GM18517 (cell line): ENCODE data around the gene HAUS7.
A peak's percentile ranks its signal among the peaks of the same experiment; 100 is the strongest.
"Not testable (repeated sequence)": the region's sequence is repeated elsewhere in the genome, so short reads cannot be mapped to it uniquely, and the experiment has no call there.

ENCODE experiments used
- ATAC-seq: cut with Tn5 transposase; IDR thresholded peaks from one replicate; pipeline ENCODE4 v1.9.1; 2021; ENCODE audit warnings: mild to moderate bottlenecking, moderate library complexity; ENCODE audit not compliant: unreplicated experiment

The HAUS7 gene

DNA sequence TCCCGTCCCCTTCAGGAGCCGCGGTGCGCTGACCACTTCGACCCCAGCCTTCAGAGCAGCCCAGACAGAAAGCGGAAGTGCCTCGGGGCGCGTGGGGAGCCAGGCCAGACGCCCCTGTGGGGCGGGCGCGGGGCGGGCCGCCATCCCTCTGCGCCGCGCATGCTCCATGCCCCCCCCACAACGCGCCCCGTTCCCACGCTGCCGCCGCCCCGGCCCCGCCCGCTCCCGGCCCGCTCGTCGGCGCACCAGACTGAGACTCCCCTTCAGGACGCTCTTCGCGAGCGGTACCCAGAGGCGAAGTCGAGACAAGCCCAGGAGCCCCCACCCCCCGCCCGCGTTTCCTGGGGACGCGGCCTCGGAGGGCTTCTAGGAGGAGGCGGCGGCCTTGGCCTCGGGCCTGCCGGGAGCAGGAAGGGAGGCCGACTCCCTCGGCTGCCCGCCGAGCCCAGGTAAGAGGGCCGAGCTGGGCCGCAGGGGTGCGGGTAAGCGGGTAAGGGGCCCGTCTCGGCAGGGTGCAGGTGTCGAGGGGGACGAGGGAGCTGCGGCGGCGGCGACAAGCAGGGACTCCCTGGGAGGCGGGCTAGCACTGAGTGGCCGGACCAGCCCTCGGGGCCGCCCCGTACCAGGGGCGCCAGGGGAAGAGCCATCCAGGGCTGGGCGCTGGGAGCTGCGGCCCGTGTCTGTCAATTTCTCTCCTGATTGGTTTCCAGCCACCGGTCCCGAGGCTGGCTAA is 59.0 kb downstream of the HAUS7 start, which contains the start of gene ZFP92:
TSS of gene ZFP92 (plus strand) at position 218 of the 733 bp plus-strand sequence. CDS start 6,851 bp downstream, outside the sequence.
- ATAC-seq, result peak; percentile 37

DNA sequence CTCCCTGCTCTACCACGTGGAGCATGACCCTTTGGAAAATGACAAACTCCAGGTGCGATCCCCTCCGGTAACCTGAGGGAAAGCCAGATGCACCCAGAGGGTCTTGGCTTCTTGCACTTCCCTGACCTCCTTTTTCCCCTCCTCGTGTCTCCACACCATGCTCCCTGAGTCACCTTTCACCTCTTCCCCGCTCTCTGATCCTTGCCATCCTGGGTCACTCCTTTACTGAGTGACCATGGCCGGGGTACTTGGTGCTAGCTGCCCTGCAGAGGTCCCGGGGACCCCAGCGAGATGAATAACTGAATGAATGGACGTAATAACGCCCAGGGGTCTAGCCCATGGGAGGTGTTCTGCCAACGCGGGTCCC is 59.5 kb downstream of the HAUS7 start:
- ATAC-seq, result no peak

DNA sequence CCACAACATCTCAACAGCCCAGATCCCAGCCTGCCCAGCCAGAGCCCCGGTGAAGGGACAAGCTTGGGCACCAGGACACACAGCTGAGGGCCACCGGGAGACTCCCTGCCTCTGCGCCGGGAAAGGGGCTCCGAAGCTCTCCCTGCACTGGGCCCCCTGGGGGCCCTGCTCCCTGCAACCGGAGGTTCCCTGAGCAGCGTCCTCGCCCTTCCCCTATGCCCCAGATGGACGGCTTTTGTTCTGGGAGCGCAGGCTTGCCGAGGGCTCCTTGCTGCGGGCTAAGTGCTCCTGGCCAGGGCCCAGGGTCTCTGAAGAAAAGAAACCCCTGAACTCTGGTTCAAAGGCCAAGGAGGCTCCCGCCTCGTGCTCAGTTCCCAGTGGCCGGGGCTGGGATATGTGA is 60.0 kb downstream of the HAUS7 start:
- no peak for ATAC-seq

DNA sequence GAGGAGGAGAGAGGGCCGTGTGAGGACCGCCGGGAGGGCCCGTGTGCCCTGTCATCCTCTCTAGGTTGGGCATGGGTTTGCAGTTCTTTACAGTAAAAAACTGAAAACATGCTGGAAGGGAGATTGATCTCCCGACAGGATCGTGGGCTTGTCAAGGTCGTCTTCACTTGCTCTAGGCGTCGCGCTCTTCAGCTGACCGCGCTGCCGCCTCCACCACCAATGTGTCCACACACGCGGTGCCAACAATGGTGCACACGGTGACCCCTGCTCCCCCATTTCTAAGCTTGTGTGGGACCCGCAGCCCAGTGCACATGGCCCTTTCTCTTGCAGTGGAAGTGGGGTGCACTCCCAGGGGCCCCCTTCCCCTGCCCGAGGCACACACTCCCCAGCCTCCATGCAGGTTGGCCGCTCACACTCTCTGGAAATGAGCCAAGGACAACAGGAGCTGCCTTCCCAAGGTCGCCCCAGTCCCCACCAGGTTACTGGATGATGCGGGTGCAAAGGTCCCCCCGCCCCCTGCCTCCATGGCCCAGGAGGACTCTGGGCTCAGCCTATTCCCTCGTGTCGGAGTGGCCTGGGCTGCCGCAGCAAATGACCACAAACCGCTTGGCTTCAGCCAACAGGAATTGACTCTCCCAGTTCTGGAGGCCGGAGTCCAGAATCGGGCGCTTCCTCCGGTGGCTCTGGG is 60.8 kb downstream of the HAUS7 start:
- no peak for ATAC-seq

DNA sequence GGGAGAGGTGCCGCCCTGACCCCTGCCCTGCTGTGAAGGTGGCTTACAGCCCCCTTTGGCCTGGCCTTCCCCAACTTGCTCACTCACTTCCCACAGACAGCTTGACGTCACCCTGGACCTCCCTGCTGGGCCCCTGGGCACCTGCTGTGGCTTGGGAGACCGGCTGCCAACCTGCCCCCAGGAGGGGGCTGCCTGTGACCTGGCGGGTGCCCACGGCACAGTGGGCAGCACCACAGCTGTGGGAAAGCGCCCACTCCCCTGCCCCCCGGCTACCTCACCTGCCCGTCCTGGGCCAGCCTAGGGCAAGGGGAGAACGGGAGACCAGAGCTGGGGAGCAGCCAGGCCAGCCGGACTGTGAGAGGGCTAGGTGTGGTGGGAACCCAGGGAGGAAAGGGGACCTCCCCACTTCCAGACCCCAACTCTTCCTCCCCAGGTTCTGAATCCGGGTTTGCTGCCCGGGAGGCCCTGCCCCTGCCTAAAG is 61.5 kb downstream of the HAUS7 start:
- no peak for ATAC-seq

DNA sequence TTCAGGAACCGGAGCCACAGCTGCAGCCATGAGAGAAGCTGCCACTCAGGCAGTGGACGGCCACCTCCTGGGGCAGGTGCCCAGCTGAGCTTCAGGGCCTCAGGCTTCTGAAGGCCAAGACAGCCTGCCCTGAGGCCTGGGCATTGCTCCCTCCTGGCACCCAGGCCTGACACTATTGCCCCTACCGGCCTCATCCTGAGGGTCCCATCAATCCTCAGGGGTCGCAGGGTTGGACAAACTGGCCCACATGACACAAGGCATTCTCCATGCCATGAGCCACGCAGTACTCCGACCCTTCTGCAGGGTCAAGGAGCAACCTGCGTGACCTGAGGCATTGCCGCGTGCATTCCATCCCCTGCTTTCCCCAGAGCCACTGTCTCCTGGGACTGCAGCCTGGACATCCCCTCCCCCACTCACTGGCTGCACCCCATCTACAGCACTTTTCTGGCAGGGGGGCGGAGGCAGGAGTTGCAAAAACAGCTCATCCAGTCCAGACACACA is 62.1 kb downstream of the HAUS7 start:
- ATAC-seq, result no peak

DNA sequence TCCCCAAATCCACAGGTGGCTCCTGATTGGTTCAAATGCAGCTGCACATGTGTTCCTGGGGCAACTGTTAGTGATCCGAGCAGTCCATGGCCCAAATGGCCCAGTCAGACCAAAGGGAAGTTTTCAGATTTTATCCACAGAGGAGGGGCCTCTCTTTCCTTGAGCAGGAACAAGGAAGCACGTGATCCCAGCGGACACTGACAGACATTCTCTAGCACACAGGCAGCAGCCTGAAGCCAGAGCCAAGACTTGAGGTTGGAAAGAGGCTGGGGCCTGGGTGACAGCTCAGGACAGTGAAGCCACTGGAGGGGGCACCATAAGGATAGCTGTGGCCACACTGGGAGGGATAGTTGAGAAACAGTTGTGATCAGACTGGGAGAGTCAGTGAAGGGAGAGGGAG is 62.6 kb downstream of the HAUS7 start:
- no peak for ATAC-seq

DNA sequence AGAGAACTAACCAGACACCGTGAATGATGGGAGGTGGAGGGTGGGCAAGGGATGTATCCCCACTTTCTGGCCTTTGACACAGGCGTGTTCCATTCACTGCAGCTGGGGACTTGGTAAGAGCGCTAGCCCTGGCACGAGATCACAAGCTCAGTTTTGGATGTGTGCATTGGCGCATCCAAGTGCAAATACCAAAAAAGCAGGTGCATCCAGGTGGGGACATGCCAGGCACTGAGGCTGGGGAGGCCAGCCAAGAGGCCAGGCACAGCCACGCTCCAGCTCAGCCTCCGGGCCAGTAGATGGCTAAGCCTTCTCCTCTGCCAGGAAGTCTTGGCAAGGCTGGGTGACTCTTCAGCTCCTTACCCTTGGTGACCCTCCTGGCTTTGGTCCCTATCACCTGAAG is 63.5 kb downstream of the HAUS7 start:
- ATAC-seq, result no peak

DNA sequence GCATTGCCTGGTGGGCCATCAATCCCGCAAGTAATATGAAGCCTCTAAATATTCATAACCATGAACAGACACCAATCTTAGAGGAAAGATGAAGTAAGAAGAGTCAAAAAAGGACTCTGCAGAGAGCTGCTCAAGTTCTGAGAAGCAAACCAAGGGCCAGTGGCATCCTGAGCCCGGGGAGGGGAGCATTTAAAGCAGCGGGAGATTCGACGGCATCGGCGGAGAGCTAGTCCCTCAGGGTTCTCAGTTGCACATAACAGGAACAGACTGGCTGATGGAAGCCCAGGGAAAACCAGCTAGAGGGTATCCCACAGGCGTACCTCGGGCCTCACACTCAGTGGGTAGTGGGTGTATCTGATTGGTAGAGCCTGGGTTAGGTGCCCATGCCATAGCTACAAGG is 64.4 kb downstream of the HAUS7 start:
- ATAC-seq, result no peak

DNA sequence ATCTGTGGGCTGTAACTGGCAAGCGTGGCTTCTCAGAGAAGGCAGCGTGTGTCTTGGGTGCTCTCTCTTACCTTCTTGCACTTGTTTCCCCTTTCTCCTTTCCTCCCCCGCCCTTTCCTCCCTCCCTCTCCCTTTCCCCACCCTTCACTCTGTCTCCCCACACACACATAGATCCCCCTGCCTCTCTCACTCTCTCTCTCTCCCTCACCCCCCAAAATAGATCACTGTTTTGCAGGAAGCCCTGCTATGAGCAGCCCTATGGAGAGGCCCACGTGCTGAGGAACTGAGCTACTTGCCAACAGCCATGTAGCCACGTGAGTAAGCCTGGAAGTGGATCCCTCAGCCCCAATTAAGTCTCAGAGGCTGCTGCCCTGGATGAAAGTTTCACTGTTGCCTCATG is 65.0 kb downstream of the HAUS7 start:
- ATAC-seq, result no peak

DNA sequence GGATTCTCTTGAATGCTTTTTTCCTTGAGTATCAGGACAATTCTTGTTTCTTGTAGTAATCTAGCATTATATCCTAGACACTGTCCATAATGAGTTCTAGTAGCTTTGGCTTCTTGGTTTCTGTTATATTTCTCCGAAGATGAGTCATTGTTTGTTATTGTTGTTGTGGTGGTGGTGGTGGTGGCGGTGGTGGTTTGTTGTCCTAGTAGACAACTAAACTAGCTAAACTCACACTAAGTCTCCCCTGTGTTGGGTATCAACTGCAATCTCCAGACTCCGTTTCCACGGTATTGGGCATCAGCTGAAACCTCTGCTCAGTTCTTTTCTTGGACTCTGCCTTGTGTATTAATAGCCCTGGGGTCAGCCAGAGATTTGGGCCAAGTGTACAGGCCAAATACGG is 66.0 kb downstream of the HAUS7 start:
- ATAC-seq, result not testable (repeated sequence)

DNA sequence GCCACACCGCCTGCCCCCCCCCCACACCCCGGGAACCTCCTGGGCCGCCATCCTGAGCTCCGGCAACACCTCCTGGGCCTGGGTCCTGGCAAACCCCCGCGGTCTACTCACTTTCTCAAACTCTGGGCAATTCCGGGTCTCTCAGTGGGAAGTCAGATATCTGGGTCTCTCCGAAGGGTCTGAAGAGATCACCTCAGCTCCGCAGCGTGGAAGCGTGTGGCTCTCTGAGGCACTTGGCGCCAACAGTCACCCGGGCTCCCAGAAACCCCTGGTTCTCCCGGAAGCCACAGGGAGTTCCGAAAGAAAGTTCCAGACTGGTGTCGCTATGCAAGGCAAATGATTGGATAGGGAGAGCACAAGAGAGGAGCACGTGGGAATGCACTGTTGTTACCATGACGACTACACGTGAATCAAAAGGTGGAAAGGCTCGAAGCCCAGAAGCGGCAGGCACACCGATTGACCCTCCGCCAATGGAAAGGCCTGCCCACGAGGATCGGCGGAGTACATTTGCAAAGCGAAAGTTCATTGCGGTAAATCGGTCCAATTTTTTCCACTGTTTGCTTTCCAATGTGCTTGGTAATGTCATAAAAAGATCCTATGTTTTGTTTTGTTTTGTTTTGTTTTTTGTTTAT is 69.1 kb downstream of the HAUS7 start, which contains the start of gene PNMA6E:
TSS of gene PNMA6E (minus strand) at position 218 of the 632 bp plus-strand sequence. CDS start 2,501 bp downstream, outside the sequence.
- ATAC-seq, result no peak

DNA sequence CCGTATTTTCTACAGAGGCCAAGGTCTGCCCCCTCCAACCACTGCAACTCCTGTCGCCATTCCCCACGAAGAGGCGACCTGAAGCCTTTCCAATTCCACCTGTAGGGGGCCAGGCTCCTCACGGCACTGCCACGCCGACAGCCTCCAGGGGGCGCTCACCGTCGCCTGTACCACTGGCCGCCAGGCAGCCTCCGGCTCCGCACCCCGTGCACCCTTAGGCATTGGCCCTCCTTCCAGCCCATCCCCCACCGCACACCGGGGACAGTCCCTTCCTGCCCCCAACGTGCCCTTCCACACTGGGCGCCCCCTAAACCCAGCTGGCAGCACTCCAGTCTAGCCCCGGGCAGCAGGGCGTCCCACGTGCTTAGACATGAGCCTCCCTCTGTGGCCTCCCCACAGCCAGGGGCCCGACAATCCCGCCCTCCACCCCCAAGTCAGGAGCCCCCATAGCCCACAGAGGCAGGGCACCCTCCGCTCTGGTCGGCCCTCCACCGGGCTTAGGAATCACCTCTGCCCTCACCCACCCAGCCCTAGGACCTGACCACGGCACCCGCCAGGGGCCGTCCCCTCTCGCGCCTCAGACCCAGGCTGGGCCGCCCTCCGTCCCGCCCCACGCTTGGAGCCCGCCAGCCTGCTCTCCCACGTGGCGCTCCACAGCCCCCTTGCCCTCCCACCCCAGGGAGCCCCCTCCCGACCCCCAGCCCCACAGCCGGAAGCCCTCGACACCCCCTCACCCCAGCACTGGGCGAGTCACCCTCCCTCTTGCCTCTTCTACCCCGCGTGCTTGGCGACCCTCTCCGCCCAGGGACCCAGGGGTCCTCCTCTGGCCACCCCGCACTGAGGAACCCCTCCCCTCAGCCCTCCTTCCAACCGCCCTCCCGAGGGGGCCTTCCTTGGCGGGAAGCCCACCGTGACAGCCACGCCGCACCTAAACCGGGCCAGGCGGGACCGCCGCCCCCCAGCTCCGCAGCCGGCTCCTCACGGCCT is 69.9 kb downstream of the HAUS7 start:
- no peak for ATAC-seq

DNA sequence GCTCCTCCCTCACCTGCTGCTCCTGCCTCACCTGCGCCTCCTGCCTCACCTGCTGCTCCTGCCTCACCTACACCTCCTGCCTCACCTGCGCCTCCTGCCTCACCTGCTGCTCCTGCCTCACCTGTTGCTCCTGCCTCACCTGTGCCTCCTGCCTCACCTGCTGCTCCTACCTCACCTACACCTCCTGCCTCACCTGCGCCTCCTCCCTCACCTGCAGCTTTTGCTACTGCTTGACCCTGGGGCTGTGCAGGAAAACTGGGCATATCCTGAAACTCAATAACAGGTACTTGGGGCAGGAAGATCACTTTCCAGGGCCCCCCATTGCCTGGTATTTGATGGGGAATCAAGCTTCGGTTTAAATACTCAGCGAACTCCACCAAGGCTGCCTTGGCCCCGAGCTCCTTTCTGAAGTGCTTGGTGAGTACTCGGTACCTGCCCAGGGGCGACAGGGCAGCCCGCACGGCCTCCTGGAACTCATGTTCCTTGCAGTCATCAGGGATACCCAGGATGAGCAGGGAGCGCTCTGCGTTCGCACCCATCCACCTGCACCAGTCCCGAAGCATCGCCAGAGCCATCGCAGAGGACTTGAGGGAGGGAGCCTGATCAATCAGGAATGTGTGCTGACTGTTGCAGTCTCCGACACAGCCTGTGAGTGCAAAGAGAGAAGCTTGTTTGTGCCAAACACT is 72.0 kb downstream of the HAUS7 start:
- no peak for ATAC-seq
